PC-3 (cell line): ENCODE results near the gene CHST5.

Source experiments
- EZH2 ChIP-seq: fragments of 300-600 bp; sonication (generic); IDR thresholded peaks from one replicate; pipeline ENCODE4 v1.6.1; 2017; ENCODE audit warnings: antibody characterized with exemption, mild to moderate bottlenecking, low read length; ENCODE audit not compliant: unreplicated experiment
- EZH2phosphoT487 ChIP-seq: fragments of 300-600 bp; sonication (generic); IDR thresholded peaks from 2 replicates; pipeline ENCODE4 v1.6.1; 2018; ENCODE audit warnings: mild to moderate bottlenecking, antibody characterized with exemption, low read length, borderline replicate concordance
- TF ChIP-seq, protein P1 (sequence below): fragments of 300-600 bp; sonication (generic); conservative IDR thresholded peaks from 2 replicates; pipeline ENCODE4 v1.5.1; 2017; ENCODE audit warnings: antibody characterized with exemption, low read depth, mild to moderate bottlenecking, low read length

DNA sequence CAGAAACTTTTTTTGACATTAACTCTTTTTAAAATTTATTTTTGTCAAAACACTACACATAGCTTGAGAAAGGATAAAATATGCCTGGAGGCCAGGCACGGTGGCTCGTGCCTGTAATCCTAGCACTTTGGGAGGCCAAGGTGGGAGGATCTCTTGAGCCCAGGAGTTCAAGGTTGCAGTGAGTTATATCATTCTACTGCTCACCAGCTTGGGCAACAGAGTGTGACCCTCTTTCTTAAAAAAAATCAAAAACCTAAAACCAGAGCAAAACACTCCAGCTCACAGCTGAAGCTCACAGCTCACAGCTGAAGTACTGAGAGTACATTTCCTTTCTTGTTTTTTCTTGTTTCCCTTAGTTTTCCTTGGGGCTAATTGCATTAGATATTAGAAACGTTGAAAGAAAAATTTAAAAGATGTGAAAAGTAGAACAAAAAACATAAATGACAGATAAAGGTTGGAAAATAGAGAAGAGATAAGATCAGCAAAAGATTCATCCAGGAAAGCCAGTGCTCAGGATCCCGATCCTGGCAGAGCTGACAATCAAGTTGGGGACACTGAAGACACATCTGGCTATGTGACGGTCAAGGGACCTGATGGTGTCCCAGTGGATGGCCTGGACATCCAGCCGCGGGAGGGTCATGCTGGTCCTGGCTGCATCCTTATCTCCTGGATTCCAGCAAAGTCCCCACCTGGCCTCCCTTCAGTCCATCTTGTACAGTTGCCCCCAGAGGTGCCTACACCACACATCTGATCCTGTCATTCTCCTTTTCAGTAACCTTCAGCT lies 50.5 kb downstream of the CHST5 start:
- TF ChIP-seq, protein P1, sequence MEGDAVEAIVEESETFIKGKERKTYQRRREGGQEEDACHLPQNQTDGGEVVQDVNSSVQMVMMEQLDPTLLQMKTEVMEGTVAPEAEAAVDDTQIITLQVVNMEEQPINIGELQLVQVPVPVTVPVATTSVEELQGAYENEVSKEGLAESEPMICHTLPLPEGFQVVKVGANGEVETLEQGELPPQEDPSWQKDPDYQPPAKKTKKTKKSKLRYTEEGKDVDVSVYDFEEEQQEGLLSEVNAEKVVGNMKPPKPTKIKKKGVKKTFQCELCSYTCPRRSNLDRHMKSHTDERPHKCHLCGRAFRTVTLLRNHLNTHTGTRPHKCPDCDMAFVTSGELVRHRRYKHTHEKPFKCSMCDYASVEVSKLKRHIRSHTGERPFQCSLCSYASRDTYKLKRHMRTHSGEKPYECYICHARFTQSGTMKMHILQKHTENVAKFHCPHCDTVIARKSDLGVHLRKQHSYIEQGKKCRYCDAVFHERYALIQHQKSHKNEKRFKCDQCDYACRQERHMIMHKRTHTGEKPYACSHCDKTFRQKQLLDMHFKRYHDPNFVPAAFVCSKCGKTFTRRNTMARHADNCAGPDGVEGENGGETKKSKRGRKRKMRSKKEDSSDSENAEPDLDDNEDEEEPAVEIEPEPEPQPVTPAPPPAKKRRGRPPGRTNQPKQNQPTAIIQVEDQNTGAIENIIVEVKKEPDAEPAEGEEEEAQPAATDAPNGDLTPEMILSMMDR = no peak
- TF ChIP-seq EZH2phosphoT487 (no peak), EZH2 (no peak)
